Right ventricle myocardium superior (tissue), 1 donor: ENCODE measurements around the gene PHLDA1. TPM values are rescaled to one million over a fixed set of nuclear protein-coding genes. Genes with fewer than 3 reads are reported as not detected.

ENCODE experiments used
- ATAC-seq: fragments of 200-7000 bp; cut with Tn5 transposase; one replicate; pipeline ENCODE4 v1.9.1; 2020; ENCODE audit warnings: mild to moderate bottlenecking; ENCODE audit not compliant: poor library complexity
- DNase-seq: peaks from one replicate; pipeline ENCODE4 v3.0.0-alpha.2; 2020
- intact Hi-C: fragments of 100-400 bp; cut with DNase I; formaldehyde crosslinking; loops from one replicate; pipeline ENCODE4 v1.11.2; 2022
- total RNA-seq: library from RNA; stranded (reverse); fragmentation: NEBNext Ultra II Directional; extraction: Animal tissue kit (Norgen Biotek cat#: 25700); gene quantifications from one replicate; pipeline ENCODE4 v1.2.1, GENCODE V29; 2021
- donor health status: DM: no; HTN: yes; CAD: no; lungs with severe emphysema.

PHLDA1 gene
- total RNA-seq, 1 donor from 2014 or later, result 6.6 TPM

GRCh38 chr12:76024102-76024781 is 7.3 kb downstream of the PHLDA1 start:
- ATAC-seq (no peak), DNase-seq (no peak)
- intact Hi-C loops, result no loop called here

- DNase-seq (no peak), ATAC-seq (no peak)
- intact Hi-C loops, result no loop called here
These were observed 8.4 kb downstream of the PHLDA1 start for GRCh38 chr12:76023069-76023690.

- ATAC-seq, result no peak
- no peak for DNase-seq
- intact Hi-C loops, result no loop called here
These were observed 9.1 kb downstream of the PHLDA1 start for GRCh38 chr12:76022506-76022905.

- DNase-seq, result no peak
- intact Hi-C loops, result no loop called here
- ATAC-seq, result no peak
These were observed 10.6 kb downstream of the PHLDA1 start for GRCh38 chr12:76020731-76021672.

- no peak for DNase-seq
- intact Hi-C loops, result no loop called here
These were observed 11.3 kb downstream of the PHLDA1 start for GRCh38 chr12:76020281-76020680.

GRCh38 chr12:76018672-76019071 is 12.9 kb downstream of the PHLDA1 start:
- intact Hi-C loops, result no loop called here
- ATAC-seq (peak; percentile 20), DNase-seq (no peak)

More at GRCh38 chr12:76020281-76020680, 11.3 kb downstream of the PHLDA1 start:
- ATAC-seq, result no peak

GRCh38 chr12:76018111-76018510 is 13.5 kb downstream of the PHLDA1 start:
- ATAC-seq, result peak; percentile 96

GRCh38 chr12:76014007-76014406 is 17.6 kb downstream of the PHLDA1 start:
- intact Hi-C loops, result no loop called here
- no peak for DNase-seq
- no peak for ATAC-seq

More at GRCh38 chr12:76018111-76018510, 13.5 kb downstream of the PHLDA1 start:
- peak; percentile 49 for DNase-seq
- intact Hi-C loops, result no loop called here

GRCh38 chr12:76013603-76014002 is 18.0 kb downstream of the PHLDA1 start:
- intact Hi-C loops, result no loop called here
- no peak for DNase-seq
- ATAC-seq, result no peak

GRCh38 chr12:76012644-76013043 is 18.9 kb downstream of the PHLDA1 start:
- ATAC-seq (no peak), DNase-seq (no peak)
- intact Hi-C loops, result no loop called here

GRCh38 chr12:76010732-76011458 is 20.7 kb downstream of the PHLDA1 start:
- no peak for ATAC-seq

GRCh38 chr12:76008428-76008827 is 23.1 kb downstream of the PHLDA1 start:
- DNase-seq, result no peak
- ATAC-seq, result no peak
- intact Hi-C loops, result no loop called here

More at GRCh38 chr12:76010732-76011458, 20.7 kb downstream of the PHLDA1 start:
- intact Hi-C loops, result no loop called here
- DNase-seq, result no peak

GRCh38 chr12:76007640-76008039 is 23.9 kb downstream of the PHLDA1 start:
- no peak for DNase-seq
- no peak for ATAC-seq
- intact Hi-C loops, result no loop called here

GRCh38 chr12:76006028-76006925 is 25.3 kb downstream of the PHLDA1 start:
- no peak for ATAC-seq
- no peak for DNase-seq
- intact Hi-C loops, result no loop called here

- no peak for ATAC-seq
- intact Hi-C loops, result no loop called here
- DNase-seq, result no peak
These were observed 28.3 kb downstream of the PHLDA1 start for GRCh38 chr12:76003355-76003638.

GRCh38 chr12:76002598-76003354 is 28.8 kb downstream of the PHLDA1 start:
- intact Hi-C loops, result no loop called here
- DNase-seq (no peak), ATAC-seq (no peak)

GRCh38 chr12:75998292-75999063 is 33.1 kb downstream of the PHLDA1 start:
- ATAC-seq (no peak), DNase-seq (no peak)
- intact Hi-C loops, result no loop called here
